HepG2 (cell line): Measurements from ENCODE around the gene SH3PXD2A. TPM values are rescaled to one million over a fixed set of nuclear protein-coding genes. Genes with fewer than 3 reads are reported as not detected.

Source experiments
- KAT2B ChIP-seq: fragments of 150-350 bp; IDR thresholded peaks from 2 replicates; pipeline ENCODE4 v1.6.1; 2014; ENCODE audit warnings: low read depth, low read length, borderline replicate concordance
- RAD21 ChIP-seq: fragments of 450-650 bp; formaldehyde crosslinking; IDR thresholded peaks from 2 replicates; pipeline ENCODE4 v1.5.0; 2020; ENCODE audit warnings: mild to moderate bottlenecking
- RBAK ChIP-seq: sonication (generic); formaldehyde crosslinking; IDR thresholded peaks from 2 replicates; pipeline ENCODE4 v1.5.1; 2020; ENCODE audit warnings: mild to moderate bottlenecking, missing genetic modification reagents
- TAF1 ChIP-seq: sonication (generic); formaldehyde crosslinking; IDR thresholded peaks from 2 replicates; pipeline ENCODE4 v1.4.0; 2020; ENCODE audit warnings: missing genetic modification reagents
- ZNF180 ChIP-seq: sonication (generic); formaldehyde crosslinking; IDR thresholded peaks from 2 replicates; pipeline ENCODE4 v1.4.0; 2020; ENCODE audit warnings: low read depth, missing genetic modification reagents, borderline replicate concordance
- polyA plus RNA-seq, 8 experiments: library from polyadenylated mRNA; depleted of rRNA in 3 of 8; stranded (reverse) in 7 of 8; unstranded in 1 of 8; fragments of >200 nt; fragmentation: Illumina TruSeq in 4 of 8; extraction: Trizol in 4 of 8; gene quantifications; 2 replicates each; pipeline versions ENCODE4 v1.2.1 to v1.2.3, GENCODE V29; 2011 to 2016; ENCODE audit warnings: low read depth in 4 of 8, missing spikeins in 1 of 8, mixed read lengths in 1 of 8; ENCODE audit not compliant: insufficient read depth in 1 of 8
- total RNA-seq, 5 experiments: library from RNA; depleted of rRNA; stranded (reverse); fragments of >200 nt; fragmentation: Illumina TruSeq; extraction: Trizol; gene quantifications; 2 replicates each; pipeline ENCODE4 v1.2.3, GENCODE V29; 2016; ENCODE audit warnings: low read depth in 1 of 5
- TF ChIP-seq, protein P1 (sequence below): sonication (generic); formaldehyde crosslinking; IDR thresholded peaks from 2 replicates; pipeline ENCODE4 v1.5.0; 2020; ENCODE audit warnings: mild to moderate bottlenecking, missing genetic modification reagents, moderate library complexity
- TF ChIP-seq, protein P2 (sequence below): sonication (generic); formaldehyde crosslinking; IDR thresholded peaks from 2 replicates; pipeline ENCODE4 v1.5.1; 2020; ENCODE audit warnings: mild to moderate bottlenecking, missing genetic modification reagents, moderate library complexity

Gene SH3PXD2A
- total and polyA plus RNA-seq, 2 of the 13 experiments (the other 11 are each of a cell fraction or from before 2014, with no cell fraction given) = 11.1 to 11.3 TPM

DNA sequence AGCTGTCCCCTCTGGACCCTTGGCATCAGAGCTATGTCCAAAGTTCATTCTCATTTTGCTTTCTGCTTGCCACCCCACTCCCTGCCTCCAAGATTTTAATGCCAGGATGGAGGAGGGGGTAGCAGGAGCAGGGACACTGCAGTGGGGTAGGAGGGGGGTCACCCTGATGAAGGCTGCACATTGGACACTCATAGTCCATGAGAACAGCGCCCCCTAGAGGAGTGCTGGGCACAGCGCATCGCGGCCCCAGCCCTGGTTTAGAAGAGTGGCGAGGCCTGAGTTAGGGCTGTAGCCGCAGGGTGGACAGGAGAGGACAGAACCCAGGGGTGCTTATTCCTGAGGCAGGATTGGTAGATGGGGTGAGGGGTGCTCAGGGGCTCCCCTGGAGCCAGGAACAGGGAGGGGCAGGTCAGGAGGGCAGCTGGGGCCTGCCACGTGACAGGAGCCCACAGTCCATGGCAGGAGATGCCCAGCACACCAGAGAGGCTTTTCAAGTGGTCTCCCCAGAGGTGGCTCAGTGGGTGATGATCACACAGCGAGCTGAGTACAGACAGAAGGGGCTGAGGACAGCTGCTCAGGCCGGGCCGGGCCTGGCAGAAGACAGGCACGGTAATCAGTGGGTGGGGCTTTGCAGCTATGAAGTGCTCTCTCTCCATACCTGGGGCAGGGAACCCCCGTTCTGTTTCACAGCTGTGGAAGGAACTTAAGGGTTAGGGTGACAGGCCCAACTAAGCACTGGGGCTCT is 290.4 kb downstream of the SH3PXD2A start (continued):
- TF ChIP-seq RBAK (no peak), TAF1 (CRISPR knock-in tag) (no peak), ZNF180 (no peak), RAD21 (CRISPR knock-in tag) (0 out of 2 replicates have a peak, but pooled peaks have one; percentile 35), KAT2B (no peak)
- TF ChIP-seq, protein P1, sequence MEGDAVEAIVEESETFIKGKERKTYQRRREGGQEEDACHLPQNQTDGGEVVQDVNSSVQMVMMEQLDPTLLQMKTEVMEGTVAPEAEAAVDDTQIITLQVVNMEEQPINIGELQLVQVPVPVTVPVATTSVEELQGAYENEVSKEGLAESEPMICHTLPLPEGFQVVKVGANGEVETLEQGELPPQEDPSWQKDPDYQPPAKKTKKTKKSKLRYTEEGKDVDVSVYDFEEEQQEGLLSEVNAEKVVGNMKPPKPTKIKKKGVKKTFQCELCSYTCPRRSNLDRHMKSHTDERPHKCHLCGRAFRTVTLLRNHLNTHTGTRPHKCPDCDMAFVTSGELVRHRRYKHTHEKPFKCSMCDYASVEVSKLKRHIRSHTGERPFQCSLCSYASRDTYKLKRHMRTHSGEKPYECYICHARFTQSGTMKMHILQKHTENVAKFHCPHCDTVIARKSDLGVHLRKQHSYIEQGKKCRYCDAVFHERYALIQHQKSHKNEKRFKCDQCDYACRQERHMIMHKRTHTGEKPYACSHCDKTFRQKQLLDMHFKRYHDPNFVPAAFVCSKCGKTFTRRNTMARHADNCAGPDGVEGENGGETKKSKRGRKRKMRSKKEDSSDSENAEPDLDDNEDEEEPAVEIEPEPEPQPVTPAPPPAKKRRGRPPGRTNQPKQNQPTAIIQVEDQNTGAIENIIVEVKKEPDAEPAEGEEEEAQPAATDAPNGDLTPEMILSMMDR = peak; percentile 80
- TF ChIP-seq, protein P2, sequence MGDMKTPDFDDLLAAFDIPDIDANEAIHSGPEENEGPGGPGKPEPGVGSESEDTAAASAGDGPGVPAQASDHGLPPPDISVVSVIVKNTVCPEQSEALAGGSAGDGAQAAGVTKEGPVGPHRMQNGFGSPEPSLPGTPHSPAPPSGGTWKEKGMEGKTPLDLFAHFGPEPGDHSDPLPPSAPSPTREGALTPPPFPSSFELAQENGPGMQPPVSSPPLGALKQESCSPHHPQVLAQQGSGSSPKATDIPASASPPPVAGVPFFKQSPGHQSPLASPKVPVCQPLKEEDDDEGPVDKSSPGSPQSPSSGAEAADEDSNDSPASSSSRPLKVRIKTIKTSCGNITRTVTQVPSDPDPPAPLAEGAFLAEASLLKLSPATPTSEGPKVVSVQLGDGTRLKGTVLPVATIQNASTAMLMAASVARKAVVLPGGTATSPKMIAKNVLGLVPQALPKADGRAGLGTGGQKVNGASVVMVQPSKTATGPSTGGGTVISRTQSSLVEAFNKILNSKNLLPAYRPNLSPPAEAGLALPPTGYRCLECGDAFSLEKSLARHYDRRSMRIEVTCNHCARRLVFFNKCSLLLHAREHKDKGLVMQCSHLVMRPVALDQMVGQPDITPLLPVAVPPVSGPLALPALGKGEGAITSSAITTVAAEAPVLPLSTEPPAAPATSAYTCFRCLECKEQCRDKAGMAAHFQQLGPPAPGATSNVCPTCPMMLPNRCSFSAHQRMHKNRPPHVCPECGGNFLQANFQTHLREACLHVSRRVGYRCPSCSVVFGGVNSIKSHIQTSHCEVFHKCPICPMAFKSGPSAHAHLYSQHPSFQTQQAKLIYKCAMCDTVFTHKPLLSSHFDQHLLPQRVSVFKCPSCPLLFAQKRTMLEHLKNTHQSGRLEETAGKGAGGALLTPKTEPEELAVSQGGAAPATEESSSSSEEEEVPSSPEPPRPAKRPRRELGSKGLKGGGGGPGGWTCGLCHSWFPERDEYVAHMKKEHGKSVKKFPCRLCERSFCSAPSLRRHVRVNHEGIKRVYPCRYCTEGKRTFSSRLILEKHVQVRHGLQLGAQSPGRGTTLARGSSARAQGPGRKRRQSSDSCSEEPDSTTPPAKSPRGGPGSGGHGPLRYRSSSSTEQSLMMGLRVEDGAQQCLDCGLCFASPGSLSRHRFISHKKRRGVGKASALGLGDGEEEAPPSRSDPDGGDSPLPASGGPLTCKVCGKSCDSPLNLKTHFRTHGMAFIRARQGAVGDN (CRISPR knock-in tag) = peak; percentile 26; the same call in 1 of the 2 replicates
